ENCODE data around the gene KRT33A. TPM values are rescaled to one million over a fixed set of nuclear protein-coding genes. Genes with fewer than 3 reads are reported as not detected.
"Not testable (repeated sequence)": the region's sequence is repeated elsewhere in the genome, so short reads cannot be mapped to it uniquely, and the experiment has no call there.

Gene KRT33A
- total RNA-seq (2021; fragmentation: NEBNext Ultra II Directional; extraction: Animal tissue kit (Norgen Biotek cat#: 25700)), result not detected
- long read RNA-seq, result 0 reads

DNA sequence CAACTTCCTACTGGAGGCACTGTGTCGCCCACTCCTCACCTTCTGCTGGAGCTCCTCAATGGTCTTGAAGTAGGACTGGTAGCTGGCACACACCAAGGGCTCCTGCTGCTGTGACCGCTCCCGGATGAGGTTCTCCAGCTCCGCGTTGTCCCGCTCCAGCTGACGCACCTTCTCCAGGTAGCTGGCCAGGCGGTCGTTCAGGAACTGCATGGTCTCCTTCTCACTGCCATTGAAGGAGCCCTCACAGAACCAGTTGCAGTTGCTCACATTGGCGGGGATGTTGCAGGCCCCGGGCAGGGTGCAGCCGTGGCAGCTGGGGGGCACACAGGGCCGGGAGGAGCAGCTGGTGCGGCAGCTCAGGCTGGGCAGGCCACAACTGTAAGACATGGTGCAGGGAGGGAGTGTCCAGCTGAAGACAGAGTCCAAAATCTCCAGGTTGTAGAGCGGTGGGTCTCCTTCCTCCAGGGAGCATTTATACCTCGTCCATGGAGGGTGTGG lies at the start of gene KRT33A:
Gene KRT33A, minus strand, starts transcription at position 448 of the 498 bp plus-strand sequence. Its CDS starts 61 bp downstream, at position 387.
- H3K27ac Mint-ChIP-seq; H3K4me3 Mint-ChIP-seq; H3K36me3 Mint-ChIP-seq (ENCODE audit: low read depth); H3K4me1 Mint-ChIP-seq (ENCODE audit: low read depth); H3K27me3 Mint-ChIP-seq (ENCODE audit: insufficient read depth); DNase-seq; H3K9me3 Mint-ChIP-seq: not testable (repeated sequence)

DNA sequence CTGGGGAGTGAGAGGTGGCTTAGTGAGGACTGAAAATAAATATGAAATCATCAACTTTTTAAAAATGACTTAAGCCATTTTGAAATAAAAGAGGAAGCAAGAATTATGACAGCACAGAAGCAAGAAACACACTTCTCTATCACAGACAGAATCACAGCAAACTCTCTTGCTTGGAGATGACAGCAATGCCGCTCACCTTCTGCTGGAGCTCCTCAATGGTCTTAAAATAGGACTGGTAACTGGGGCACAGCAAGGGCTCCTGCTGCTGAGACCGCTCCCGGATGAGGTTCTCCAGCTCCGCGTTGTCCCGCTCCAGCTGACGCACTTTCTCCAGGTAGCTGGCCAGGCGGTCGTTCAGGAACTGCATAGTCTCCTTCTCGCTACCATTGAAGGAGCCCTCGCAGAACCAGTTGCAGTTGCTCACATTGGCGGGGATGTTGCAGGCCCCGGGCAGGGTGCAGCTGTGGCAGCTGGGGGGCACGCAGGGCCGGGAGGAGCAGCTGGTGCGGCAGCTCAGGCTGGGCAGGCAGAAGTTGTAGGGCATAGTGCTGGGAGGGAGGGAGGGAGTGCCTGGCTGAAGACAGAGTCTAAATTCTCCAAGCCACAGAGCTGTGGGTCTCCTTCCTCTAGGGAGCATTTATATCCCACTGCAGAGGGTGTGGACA lies 46.5 kb upstream of the KRT33A start, which contains the start of gene KRT31:
Gene KRT31, minus strand, starts transcription at position 613 of the 665 bp plus-strand sequence. Its CDS starts 69 bp downstream, at position 544.
- TF ChIP-seq, protein P1, sequence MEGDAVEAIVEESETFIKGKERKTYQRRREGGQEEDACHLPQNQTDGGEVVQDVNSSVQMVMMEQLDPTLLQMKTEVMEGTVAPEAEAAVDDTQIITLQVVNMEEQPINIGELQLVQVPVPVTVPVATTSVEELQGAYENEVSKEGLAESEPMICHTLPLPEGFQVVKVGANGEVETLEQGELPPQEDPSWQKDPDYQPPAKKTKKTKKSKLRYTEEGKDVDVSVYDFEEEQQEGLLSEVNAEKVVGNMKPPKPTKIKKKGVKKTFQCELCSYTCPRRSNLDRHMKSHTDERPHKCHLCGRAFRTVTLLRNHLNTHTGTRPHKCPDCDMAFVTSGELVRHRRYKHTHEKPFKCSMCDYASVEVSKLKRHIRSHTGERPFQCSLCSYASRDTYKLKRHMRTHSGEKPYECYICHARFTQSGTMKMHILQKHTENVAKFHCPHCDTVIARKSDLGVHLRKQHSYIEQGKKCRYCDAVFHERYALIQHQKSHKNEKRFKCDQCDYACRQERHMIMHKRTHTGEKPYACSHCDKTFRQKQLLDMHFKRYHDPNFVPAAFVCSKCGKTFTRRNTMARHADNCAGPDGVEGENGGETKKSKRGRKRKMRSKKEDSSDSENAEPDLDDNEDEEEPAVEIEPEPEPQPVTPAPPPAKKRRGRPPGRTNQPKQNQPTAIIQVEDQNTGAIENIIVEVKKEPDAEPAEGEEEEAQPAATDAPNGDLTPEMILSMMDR (IDR thresholded peaks at IDR 0.05), result no peak
- H3K27me3 Mint-ChIP-seq (ENCODE audit: insufficient read depth), result peaks cover 3% of the 10 kb centered on the region
- no peak for DNase-seq
- H3K9me3 Mint-ChIP-seq, result no peaks in the 10 kb centered on the region
- no peak within 1 kb of the TSS for H3K4me3 Mint-ChIP-seq
- H3K27ac Mint-ChIP-seq, result no peak within 1 kb of the TSS
- H3K4me1 Mint-ChIP-seq (ENCODE audit: low read depth), result peaks cover 48% of the 10 kb centered on the region
- H3K36me3 Mint-ChIP-seq (ENCODE audit: low read depth), result no peaks in the 10 kb centered on the region

DNA sequence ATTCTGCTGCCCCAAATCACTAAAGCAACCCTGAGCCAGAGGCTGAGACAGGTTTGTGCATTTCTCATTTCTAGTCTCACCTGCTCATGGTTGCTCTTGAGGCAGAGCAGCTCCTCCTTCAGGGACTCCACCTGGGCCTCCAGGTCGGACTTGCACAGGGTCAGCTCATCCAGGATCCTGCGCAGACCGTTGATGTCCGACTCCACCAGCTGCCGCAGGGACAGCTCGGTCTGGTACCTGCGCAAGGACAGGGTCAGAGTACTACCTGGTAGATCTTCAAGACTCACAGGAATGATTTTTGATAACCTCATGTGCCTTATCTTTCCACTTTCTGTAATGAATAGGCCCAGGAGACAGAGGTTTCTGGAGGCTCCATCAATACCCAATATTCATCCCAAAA lies 45.7 kb upstream of the KRT33A start:
- H3K27me3 Mint-ChIP-seq (ENCODE audit: insufficient read depth), result peaks cover 3% of the 10 kb centered on the region
- no peaks in the 10 kb centered on the region for H3K9me3 Mint-ChIP-seq
- no peak for DNase-seq
- TF ChIP-seq, protein P1 (IDR thresholded peaks at IDR 0.05), result no peak
- H3K4me3 Mint-ChIP-seq, result no peak overlapping the region
- no peaks in the 10 kb centered on the region for H3K36me3 Mint-ChIP-seq (ENCODE audit: low read depth)
- H3K27ac Mint-ChIP-seq, result no peak overlapping the region
- peaks cover 52% of the 10 kb centered on the region for H3K4me1 Mint-ChIP-seq (ENCODE audit: low read depth)

DNA sequence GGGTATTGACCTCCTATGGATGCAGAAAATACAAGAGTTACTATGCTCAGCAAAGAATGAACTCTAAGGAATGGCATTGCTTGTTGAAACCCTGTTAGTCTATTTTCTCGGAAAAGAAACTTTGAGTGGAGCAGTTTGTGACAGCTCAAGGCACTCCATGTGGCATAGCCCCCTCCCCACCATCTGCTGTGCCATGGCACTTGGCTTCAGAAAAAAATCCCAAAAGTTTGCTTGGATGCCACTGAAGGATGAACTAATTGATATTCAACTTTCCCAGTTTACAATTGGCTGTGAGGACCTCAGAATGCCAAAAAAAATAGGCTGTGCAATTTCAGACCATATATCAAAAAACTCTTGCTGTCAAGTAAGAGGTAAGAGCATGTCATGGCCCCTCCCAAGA lies 45.0 kb upstream of the KRT33A start:
- TF ChIP-seq, protein P1 (IDR thresholded peaks at IDR 0.05), result no peak
- H3K4me3 Mint-ChIP-seq, result no peak overlapping the region
- no peak for DNase-seq
- H3K36me3 Mint-ChIP-seq (ENCODE audit: low read depth), result no peaks in the 10 kb centered on the region
- peaks cover 3% of the 10 kb centered on the region for H3K27me3 Mint-ChIP-seq (ENCODE audit: insufficient read depth)
- no peak overlapping the region for H3K27ac Mint-ChIP-seq
- no peaks in the 10 kb centered on the region for H3K9me3 Mint-ChIP-seq
- peaks cover 52% of the 10 kb centered on the region for H3K4me1 Mint-ChIP-seq (ENCODE audit: low read depth)

DNA sequence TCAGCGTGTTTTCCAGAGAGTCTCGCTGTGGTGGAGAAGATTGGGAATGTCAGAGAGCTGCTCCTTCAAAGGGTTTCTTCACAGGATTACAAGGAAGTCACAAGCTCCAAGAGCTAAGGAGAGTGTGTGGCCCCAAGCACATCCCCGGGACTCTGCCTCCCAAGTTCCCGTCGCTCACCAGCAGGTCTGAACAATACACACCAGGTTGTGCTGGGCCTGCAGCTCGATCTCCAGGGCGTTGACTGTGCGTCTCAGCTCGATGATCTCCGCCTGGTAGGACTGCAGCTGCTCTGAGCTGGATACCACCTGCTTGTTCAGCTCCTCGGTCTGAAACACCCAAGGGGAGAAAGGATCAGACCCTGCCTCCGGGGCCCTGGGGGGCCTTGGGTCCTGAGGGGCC lies 44.4 kb upstream of the KRT33A start:
- H3K9me3 Mint-ChIP-seq; H3K4me3 Mint-ChIP-seq; H3K27me3 Mint-ChIP-seq (ENCODE audit: insufficient read depth); H3K36me3 Mint-ChIP-seq (ENCODE audit: low read depth); DNase-seq; H3K27ac Mint-ChIP-seq: not testable (repeated sequence)
- H3K4me1 Mint-ChIP-seq (ENCODE audit: low read depth), result peaks cover 52% of the 10 kb centered on the region

DNA sequence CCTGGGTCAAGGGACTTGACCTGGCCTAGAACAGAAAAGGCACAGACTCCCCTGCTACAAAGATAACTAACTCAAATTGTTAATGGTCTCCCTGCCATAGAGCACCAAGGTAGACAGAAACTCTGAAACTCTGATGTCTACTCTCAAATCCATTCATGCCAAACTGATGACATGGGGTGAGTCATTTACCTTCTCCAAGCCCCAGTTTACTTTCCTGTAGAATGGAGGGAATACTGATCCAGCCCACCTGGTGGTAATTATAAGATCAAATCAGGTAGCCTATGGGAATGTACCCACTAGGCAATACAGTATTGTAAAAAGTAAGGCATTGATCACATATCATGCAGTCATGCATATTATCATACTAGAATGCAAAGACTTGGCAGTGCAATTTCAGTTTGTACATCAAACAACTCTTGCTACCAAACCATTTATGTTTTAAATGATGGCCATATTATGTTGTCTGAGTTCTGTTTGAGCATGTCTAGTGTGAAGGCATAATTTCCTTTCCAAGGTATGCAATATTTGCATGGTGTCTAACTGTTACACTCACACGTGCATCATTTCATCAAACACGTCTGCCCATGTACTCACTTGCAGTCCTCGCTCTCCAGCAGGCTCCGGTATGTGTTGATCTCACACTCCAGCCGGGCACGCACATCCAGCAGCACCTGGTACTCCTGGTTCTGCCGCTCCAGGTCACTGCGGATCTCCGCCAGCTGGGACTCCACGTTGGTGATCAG lies 43.8 kb upstream of the KRT33A start:
- Mint-ChIP-seq H3K27ac (no peak overlapping the region), H3K4me3 (no peak overlapping the region), H3K4me1 (ENCODE audit: low read depth) (peaks cover 50% of the 10 kb centered on the region), H3K27me3 (ENCODE audit: insufficient read depth) (no peaks in the 10 kb centered on the region; the same call in none of the 2 replicates), H3K36me3 (ENCODE audit: low read depth) (no peaks in the 10 kb centered on the region), H3K9me3 (no peaks in the 10 kb centered on the region)
- DNase-seq, result no peak
- TF ChIP-seq, protein P1 (IDR thresholded peaks at IDR 0.05), result no peak
